Keratinocyte (primary cell): ENCODE results near the gene IL1RAPL2.

Source experiments
- CTCF ChIP-seq, 3 experiments: IDR thresholded peaks in 1 of 3; conservative IDR thresholded peaks in 1 of 3; optimal IDR thresholded peaks in 1 of 3; 2 replicates in 2 of 3; 3 replicates in 1 of 3; pipeline versions ENCODE3 to v1.5.1; 2011; ENCODE audit warnings: low read length in 3 of 3, mild to moderate bottlenecking in 3 of 3, moderate library complexity in 2 of 3, control low read depth in 1 of 3, inconsistent platforms in 1 of 3; ENCODE audit not compliant: insufficient read depth in 2 of 3; ENCODE audit errors: extremely low read depth in 1 of 3
- EZH2 ChIP-seq: IDR thresholded peaks from one replicate; pipeline ENCODE4 v1.6.1; 2012; ENCODE audit warnings: inconsistent platforms, mild to moderate bottlenecking, low read length, moderate library complexity

- TF ChIP-seq CTCF (optimal IDR thresholded peaks at IDR 0.05 in 1 of 3, IDR thresholded peaks at IDR 0.05 in 1 of 3, conservative IDR thresholded peaks at IDR 0.05 in 1 of 3; ENCODE audit: extremely low read depth in 1 of 3, insufficient read depth in 2 of 3, low read length in 3 of 3): no peak
- TF ChIP-seq EZH2: no peak
These were observed 311.5 kb downstream of the IL1RAPL2 start for GRCh38 chrX:104877504-104877903.
